ENCODE results near the gene UBA1.

DNA sequence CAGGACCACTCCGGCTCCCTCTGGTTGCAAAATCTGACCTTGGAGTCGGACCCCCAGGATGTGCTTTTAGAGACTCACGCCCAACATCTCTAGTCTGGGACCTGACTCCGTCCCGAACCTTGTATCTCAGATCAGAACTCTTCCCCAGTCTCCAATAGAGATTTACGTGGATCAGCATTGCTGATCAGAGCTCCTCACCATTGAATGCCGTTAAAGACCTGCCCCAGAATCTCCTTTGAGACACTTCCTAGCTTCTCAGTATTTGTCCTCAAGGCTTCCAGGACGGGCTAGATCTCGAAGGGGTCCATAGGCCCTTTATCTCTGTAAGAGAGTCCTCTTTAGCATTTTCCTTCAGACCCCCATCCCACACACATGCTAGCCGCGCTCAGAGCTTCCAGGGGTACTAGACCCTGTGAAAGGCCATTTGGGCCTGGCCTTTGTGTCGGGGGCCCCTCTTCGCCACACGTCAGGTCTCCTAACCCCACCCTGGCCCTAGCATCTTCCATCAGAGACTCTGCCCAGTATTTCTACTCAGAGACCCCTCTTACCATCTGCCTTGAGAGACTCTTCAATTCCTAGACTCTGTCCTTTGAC, 662 bp downstream of the UBA1 start:
- no peak for TF ChIP-seq BHLHE40 (IDR thresholded peaks at IDR 0.05; ENCODE audit: low read depth, low read length)
- no peak for TF ChIP-seq NR3C1 (IDR thresholded peaks at IDR 0.05)
- TF ChIP-seq, protein P1, sequence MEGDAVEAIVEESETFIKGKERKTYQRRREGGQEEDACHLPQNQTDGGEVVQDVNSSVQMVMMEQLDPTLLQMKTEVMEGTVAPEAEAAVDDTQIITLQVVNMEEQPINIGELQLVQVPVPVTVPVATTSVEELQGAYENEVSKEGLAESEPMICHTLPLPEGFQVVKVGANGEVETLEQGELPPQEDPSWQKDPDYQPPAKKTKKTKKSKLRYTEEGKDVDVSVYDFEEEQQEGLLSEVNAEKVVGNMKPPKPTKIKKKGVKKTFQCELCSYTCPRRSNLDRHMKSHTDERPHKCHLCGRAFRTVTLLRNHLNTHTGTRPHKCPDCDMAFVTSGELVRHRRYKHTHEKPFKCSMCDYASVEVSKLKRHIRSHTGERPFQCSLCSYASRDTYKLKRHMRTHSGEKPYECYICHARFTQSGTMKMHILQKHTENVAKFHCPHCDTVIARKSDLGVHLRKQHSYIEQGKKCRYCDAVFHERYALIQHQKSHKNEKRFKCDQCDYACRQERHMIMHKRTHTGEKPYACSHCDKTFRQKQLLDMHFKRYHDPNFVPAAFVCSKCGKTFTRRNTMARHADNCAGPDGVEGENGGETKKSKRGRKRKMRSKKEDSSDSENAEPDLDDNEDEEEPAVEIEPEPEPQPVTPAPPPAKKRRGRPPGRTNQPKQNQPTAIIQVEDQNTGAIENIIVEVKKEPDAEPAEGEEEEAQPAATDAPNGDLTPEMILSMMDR (IDR thresholded peaks at IDR 0.05): no peak
- TF ChIP-seq JUN (IDR thresholded peaks at IDR 0.05): no peak
- no peak for TF ChIP-seq MAFK (IDR thresholded peaks at IDR 0.05; ENCODE audit: partially characterized antibody)
- no peak for TF ChIP-seq NFE2L2 (conservative IDR thresholded peaks at IDR 0.05; ENCODE audit: low read length)
- TF ChIP-seq USF2 (IDR thresholded peaks at IDR 0.05): no peak
- no peak for TF ChIP-seq POLR2A (IDR thresholded peaks at IDR 0.05; ENCODE audit: low read length)
- no peak for TF ChIP-seq EP300 (IDR thresholded peaks at IDR 0.05)
- no peak for TF ChIP-seq ZNF302 (CRISPR knock-in tag; IDR thresholded peaks at IDR 0.05)
- no peak for TF ChIP-seq CHD2 (IDR thresholded peaks at IDR 0.05; ENCODE audit: low read length, partially characterized antibody)

Measured in A549 (cell line).